ENCODE measurements around the gene HTD2.
"Not testable (repeated sequence)": the region's sequence is repeated elsewhere in the genome, so short reads cannot be mapped to it uniquely, and the experiment has no call there.

HTD2 gene

DNA sequence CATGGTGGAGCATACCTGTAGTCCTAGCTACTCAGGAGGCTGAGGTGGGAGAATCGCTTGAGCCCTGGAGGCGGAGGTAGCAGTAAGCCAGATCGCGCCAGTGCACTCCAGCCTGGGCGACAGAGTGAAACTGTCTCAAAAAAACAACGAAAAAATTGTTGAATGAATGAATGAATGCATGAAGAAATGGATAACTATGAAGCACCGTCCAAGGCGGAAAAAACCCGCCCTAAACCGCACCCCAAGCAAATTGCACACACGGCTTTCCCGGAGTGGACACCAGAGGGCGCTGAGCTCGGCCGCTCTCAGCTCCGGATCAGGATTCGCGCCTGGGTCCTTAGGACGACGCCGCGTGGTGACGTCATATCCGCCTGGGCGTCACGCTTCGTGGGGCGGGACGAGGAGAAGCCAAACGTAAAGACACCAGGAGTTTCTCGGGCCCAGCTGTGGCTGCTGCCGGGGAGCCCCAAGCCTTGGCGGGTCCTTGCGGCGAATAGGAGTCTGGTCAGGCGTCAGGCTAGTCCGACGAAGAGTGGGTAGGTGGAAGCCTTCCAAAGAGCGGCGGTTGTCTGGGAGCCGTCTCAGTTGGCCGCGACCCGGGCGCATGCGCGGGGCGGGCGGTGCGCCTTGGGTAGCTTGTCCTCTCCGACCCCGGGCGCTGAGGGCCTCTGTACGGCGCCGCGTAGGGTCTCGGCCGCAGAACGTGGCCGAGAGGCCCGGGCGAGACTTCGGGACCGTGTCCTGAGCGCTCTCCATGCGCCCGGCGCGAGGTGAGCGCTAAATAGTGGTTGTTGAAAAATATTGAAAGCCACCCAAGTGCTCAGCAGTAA, at the start of gene HTD2, which contains the start of gene RPP14:
HTD2 (plus strand) TSS at position 639 of the 830 bp plus-strand sequence. CDS start 11,094 bp downstream, outside the sequence.
RPP14 (plus strand) TSS at position 364 of the 830 bp plus-strand sequence. CDS start 4,085 bp downstream, outside the sequence.
- peak; percentile 98 for DNase-seq (ENCODE audit: low read depth, low spot score)

DNA sequence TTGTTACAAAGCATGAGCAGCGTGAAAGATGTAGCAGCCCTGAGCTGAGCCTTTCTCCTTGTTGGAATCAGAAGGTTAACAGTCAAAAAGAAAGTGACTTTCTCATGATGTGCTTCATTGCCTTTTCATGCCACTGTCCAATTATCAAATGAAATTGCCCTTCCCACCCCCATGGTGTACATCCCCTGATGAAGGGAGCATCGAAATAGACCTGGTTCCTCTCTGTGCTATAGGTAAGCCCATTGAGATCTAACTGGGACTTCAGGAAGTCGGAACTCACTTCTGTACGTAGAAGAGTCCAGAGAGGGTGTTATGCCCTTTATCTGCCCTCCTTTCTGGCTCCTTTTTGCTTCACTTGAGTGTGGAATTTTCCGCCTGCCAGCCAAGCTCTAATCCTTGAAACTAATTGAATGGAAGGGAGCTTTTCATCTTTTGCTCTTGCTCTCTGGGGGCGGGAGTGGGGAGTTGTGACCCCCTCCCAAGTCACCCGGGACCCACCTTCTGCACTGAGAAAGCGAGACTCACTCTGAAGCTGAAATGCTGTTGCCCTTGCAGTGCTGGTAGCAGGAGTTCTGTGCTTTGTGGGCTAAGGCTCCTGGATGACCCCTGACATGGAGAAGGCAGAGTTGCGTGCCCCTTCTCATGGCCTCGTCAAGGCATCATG, 47.8 kb upstream of the HTD2 start:
- no peak for DNase-seq (ENCODE audit: low read depth, low spot score)

DNA sequence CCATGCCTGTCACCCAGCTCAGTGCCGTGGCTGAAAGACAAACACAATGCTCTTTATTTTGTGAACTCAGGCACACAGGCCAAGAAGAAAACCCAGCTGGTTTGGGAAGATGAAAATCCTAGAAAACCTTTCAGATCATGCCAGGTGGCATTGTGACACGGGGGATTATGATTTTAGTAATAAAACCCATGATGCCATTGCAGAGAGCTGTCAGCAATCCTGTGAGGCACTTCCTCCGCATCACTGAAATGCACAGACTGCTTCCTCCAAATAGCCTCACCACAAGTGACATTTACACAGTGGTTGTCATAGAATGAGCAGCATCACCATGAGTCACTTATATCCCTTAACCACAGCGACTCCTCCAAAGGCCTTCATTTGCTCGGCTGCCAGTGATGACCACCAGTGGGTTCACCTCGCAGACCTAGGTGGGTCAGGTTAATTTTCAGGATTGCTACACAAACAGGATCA, 46.0 kb upstream of the HTD2 start:
- no peak for DNase-seq (ENCODE audit: low read depth, low spot score)

DNA sequence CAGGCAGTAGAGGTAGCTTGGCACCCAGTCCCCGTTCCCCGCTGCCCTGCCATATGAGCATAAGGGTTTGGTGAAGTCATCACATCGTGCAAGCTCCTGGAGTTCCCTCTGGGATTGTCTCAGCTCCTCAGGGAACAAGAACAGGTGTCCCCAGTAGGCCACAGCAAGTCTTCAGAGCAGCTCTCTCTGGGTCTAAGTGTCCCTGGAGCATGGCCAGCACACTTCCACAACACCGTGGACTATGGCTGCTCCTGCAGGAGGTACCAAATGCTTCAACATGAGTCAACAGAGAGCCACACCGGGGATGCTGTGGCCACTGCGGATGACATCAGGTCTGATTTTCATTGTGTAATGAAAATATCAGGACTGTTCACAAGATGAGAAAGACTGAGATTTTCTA, 45.6 kb upstream of the HTD2 start:
- no peak for DNase-seq (ENCODE audit: low read depth, low spot score)

DNA sequence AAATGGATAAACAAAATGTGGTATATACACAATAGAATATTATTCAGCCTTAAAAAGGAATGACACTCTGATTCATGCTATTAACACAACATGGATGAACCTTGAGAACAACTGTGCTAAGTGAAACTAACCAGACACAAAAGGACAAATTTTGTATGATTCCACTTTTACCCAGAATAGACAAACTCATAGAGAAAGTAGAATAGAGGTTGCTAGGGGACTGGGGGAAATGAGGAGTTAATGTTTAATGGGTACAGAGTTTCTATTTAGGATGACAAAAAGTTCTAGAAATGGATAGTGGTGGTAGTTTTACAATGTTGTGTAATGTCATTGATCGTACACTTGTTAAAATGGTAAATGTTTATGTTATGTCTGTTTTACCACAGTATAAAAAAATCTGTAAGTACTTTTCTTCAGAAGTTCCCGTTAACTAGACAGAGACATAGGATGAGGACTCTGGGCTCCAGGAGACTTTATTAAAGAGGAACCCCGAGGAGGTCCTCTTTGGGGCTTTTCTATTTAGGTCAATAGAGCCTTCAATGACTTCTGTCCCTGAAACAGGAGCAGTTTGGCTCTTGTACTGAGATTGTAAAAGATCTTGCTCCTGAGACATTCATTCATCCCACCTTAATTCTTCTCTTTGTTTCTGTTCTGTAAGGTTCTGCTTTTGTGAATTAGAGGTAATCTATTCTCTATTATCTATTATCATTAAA, 44.2 kb upstream of the HTD2 start:
- DNase-seq (ENCODE audit: low read depth, low spot score): no peak

DNA sequence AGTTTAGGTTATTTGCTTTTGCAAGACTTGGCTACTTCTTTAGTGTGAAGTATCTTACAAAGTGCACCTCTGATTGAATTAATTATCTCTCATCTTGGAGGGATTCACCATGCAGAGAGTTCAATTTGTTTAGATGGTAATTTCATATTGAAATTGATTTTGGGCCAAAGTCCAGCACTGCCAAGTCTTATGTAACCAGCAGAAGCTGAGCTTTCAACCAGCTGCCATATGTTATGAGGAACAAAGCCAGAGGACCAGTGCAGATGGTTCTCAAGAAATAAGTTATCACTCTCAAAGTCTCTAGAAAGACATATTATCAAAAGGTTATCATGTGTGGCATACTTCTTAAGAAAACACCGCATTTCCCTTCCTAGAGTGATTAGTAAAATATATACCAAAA, 39.7 kb upstream of the HTD2 start:
- DNase-seq (ENCODE audit: low read depth, low spot score): no peak

DNA sequence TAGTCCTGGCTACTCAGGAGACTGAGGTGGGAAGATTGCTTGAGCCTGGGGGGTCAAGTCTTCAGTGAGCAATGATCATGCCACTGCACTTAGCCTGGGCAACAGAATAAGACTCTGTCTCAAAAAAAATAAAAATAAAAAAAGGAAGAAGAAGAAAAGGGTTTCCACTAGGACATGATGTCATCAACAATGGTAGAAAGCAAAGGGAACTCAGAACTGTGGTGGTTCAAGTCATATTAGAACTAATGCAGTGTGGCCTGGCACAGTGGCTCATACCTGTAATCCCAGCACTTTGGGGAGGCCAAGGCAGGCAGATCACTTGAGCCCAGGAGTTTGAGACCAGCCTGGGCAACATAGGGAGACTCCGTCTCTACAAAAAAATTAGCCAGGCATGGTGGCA, 38.8 kb upstream of the HTD2 start:
- DNase-seq (ENCODE audit: low read depth, low spot score): not testable (repeated sequence)

DNA sequence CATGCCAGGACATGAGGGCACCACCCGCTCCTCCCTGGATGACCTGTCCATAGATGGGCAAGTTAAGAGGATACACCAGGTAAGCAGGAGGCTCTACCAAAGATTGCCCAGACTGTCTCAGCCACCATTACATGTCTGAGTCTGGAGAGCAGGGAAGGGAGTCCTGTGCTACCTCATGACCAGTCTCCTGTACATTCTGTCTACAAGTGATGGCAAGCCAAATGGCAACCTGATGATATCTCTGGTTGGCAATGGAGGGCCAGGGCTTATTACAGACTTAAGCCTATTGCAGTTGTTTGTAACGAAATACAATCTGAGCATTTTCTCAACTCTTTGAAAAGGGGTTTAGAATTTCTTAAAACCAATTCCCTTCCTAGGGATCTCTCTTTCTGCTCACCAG, 37.0 kb upstream of the HTD2 start:
- no peak for DNase-seq (ENCODE audit: low read depth, low spot score)

DNA sequence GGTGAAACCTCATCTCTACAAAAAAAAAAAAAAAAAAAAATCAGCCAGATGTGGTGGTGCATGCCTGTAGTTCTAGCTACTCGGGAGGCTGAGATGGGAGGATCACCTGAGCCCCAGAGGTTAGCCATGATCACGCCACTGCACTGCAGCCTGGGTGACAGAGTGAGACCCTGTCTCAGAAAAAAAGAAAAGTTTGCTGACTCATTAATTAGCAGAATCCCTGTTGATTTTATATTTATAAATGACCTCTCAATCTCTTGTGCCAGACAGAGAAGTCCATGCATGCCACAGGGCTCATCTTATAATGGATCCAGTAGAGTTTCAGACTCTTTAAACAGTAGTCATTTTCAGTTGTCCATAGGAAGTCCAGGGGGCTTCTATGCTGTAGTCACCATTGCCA, 35.8 kb upstream of the HTD2 start:
- DNase-seq (ENCODE audit: low read depth, low spot score): no peak

DNA sequence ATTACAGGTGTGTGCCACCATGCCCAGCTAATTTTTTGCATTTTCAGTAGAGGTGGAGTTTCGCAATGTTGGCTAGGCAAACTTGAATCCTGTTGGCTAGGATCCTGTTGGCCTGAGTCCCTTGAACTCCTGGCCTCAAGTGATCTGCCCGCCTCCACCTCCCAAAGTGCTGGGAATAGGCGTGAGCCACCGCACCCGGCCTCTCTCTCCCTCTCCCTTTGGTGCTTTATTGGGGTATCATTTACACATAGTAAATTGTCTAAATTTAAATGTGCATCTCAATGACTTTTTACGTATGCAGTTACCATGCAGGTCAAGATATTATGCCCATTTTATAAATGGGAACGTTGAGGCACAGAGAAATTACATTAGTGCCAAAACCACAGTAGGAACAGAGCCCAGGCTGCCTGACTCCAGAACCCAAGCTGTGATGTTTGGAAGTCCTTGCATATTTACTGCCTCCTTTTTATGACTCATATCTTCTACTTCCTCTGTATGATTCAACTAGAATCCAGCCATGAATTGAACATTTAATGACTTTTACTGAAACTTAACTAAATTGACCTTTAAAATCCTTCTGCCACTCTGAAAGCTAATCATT, 34.3 kb upstream of the HTD2 start:
- DNase-seq (ENCODE audit: low read depth, low spot score): no peak

DNA sequence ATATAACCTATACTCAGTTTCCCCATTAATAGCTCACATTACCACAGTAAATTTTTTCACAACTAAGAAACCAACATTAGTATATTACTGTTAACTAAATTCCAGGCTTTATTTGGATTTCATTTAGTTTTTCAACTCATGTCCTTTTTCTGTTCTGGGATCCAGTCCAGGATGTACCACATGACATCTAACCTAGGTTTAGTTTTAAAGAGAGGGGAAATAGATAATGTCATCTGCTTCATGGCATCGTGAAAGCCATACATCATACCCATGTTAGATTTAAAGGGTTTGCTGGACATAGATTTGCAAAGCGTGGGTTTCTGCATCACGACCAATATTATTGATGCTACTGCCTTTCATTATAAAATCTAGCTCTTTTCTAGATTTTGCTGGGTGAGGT, 33.4 kb upstream of the HTD2 start:
- DNase-seq (ENCODE audit: low read depth, low spot score): no peak

DNA sequence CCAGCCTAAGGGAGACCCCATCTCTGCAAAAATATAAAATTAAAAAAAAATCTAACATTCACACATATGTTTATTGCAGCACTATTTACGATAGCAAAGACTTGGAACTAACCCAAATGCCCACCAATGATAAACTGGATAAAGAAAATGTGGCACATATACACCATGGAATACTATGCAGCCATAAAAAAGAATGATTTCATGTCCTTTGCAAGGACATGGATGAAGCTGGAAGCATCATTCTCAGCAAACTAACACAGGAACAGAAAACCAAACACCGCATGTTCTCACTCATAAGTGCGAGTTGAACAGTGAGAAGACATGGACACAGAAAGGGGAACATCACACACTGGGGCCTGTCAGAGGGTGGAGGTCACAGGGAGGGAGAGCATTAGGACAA, 33.0 kb upstream of the HTD2 start:
- not testable (repeated sequence) for DNase-seq (ENCODE audit: low read depth, low spot score)

DNA sequence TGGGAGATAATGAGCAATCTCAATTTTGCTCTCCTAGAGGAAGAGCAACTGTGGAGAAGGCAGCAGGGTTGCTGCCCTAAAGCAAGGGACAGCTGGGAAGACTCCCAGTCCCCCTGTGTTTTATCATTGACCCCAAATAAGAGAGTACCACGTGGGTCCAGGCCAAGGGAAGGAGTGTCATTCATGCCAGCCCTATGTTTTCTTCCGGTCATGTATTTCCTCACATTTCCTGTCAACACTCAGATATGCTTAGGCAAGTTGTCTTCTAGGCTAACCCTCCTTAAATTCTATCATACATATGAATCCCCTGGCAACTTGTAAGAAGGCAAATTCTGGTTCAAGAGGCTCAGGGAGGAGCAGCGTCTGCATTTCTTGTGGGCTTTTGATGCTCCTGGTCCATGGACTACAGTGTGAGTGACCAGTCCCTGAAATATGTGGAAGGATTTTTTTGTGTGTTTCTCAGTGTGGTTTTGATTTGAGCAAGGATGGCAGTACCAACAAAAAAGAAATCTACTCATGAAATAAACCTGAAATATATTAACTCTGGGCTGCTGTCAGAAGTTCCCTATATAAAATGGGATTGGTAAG, 32.2 kb upstream of the HTD2 start:
- no peak for DNase-seq (ENCODE audit: low read depth, low spot score)

DNA sequence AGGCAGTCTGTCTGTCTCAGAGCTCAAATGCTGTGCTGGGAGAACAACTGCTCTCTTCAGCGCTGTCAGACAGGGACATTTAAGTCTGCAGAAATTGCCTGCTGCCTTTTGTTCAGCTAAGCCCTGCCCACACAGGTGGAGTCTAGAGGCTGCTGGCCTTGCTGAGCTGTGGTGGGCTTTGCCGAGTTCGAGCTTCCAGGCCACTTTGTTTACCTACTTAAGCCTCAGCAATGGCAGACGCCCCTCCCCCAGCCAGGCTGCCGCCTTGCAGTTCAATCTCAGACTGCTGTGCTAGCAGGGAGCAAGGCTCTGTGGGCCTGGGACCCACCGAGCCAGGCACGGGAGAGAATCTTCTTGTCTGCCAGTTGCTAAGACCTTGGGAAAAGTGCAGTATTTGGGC, 25.3 kb upstream of the HTD2 start:
- DNase-seq (ENCODE audit: low read depth, low spot score): no peak

DNA sequence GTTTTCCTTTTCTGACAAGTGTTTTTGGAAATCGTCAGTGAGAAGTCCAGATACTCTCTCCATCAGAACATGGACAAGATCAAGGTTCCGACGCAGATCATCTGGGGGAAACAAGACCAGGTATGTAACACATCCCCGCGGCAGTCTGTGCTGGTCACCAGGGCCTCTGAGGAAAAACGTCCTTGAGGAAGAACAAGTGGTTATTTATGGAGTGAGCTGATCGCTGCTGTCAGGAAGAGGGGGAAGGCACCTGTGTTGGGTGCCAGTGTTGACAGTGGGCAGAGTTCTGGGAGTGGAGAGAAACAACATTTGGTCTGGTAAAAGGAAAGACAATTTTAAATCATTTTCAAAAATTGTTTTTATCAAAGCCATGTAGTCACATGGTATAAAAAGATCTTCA, 21.0 kb upstream of the HTD2 start:
- DNase-seq (ENCODE audit: low read depth, low spot score): no peak

DNA sequence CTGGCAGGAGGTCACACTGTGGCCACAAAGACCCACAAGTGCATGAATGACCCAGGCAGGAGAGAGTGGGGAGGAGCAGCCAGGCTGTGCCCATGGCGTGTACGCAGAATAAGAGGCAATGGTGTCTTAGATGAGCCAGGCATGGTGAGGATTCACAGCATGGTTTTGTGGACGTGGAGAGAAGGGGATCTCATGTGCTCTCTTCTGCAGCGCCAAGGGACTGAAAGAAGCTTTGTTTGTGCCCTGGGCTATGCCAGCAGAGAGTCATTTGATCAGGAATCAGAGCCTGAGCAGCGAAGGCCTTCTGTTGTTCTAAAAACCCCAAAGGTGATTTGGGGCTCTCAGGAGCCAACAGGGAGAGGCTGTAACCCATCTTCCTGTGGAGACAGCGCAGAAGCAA, 19.0 kb upstream of the HTD2 start:
- DNase-seq (ENCODE audit: low read depth, low spot score): no peak

DNA sequence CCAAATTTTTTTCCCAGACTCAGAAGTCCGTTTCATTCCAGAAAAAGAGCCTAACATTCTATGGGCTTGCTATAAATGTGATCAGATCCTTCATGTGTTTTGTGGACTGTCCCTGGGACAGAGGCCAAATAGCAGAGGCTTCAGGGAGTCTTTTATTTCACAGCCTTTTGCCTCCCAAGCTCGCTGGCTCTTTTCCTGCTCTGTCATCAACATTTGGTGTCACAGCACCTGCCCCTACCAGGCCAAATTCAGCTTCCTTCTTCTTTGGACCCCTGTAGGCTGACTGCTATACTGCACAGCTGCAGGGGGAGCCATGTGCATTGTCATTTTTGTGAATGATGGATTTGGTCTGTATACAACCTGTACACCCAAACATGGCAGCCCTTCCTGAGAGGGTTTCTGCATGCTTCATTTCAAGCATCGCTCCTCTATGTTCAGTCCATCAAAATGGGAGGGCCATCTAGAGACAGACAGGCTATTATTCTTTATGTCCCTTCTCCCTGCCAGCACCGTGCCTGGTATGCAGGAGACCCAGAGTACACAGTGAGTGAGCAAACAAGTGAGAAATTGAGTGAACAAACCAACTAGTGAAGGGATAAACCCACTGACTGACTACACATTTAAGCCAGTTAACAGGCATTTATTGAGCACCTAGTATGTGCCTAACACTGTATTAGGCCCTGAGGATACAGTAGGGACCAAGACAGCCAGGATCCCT, 18.1 kb upstream of the HTD2 start:
- no peak for DNase-seq (ENCODE audit: low read depth, low spot score)

DNA sequence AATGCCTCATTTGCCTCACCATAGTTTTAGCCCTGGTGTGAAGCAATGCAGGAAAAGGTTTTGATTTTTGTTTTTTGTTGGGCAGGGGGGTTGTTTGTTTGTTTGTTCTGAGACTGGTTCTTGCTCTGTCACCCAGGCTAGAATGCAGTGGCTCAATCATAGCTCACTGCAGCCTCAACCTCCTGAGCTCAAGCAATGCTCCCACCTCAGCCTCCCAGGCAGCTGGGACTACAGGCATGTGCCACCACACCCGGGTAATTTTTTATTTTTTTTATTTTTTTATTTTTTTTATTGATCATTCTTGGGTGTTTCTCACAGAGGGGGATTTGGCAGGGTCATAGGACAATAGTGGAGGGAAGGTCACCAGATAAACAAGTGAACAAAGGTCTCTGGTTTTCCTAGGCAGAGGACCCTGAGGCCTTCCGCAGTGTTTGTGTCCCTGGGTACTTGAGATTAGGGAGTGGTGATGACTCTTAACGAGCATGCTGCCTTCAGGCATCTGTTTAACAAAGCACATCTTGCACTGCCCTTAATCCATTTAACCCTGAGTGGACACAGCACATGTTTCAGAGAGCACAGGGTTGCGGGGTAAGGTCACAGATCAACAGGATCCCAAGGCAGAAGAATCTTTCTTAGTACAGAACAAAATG, 17.2 kb upstream of the HTD2 start:
- DNase-seq (ENCODE audit: low read depth, low spot score): not testable (repeated sequence)

DNA sequence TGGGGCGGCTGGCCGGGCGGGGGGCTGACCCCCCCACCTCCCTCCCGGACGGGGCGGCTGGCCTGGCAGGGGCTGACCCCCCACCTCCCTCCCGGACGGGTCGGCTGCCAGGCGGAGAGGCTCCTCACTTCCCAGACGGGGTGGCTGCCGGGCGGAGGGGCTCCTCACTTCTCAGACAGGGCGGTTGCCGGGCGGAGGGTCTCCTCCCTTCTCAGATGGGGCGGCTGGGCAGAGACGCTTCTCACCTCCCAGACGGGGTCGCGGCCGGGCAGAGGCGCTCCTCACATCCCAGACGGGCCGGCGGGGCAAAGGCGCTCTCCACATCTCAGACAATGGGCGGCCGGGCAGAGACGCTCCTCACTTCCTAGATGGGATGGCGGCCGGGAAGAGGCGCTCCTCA, 15.9 kb upstream of the HTD2 start:
- not testable (repeated sequence) for DNase-seq (ENCODE audit: low read depth, low spot score)

DNA sequence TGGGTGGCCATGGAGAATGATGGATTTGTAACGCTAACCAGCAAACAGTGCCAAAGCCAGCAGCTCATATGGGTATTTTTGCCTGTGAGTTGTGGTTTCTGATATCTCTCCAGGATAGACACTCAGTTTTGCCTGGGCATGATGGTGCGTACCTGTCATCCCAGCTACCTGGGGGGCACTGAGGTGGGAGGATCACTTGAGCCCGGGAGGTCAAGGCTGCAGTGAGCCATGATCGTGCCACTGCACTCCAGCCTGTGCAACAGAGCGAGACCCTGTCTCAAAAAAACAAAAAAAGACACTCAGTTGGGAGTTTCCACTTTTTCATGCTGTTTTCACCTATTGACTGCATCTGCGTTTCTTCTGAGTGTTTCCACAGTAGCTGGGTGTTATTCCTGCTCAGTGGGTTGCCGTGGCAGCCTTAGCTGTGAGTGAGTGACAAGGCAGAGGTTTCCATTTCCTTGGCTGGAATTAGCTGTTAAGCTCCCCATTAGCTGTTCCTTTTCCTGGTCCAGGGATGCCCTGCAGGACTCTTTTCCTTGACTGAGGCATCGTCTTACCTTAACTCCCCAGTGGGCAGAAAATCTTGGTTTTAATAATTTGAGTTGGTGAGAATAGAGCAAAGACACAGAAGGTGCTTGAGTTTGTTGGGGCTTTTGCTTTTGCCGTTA, 14.5 kb upstream of the HTD2 start:
- DNase-seq (ENCODE audit: low read depth, low spot score): no peak
